CD4-positive, alpha-beta T cell treated with Interleukin-15 for 4 hours (primary cell): ENCODE measurements around the gene ZNF511.

Source experiments
- DNase-seq: peaks from one replicate; pipeline ENCODE4 v3.0.0-alpha.2; 2020; ENCODE audit warnings: low spot score

ZNF511 gene

DNA sequence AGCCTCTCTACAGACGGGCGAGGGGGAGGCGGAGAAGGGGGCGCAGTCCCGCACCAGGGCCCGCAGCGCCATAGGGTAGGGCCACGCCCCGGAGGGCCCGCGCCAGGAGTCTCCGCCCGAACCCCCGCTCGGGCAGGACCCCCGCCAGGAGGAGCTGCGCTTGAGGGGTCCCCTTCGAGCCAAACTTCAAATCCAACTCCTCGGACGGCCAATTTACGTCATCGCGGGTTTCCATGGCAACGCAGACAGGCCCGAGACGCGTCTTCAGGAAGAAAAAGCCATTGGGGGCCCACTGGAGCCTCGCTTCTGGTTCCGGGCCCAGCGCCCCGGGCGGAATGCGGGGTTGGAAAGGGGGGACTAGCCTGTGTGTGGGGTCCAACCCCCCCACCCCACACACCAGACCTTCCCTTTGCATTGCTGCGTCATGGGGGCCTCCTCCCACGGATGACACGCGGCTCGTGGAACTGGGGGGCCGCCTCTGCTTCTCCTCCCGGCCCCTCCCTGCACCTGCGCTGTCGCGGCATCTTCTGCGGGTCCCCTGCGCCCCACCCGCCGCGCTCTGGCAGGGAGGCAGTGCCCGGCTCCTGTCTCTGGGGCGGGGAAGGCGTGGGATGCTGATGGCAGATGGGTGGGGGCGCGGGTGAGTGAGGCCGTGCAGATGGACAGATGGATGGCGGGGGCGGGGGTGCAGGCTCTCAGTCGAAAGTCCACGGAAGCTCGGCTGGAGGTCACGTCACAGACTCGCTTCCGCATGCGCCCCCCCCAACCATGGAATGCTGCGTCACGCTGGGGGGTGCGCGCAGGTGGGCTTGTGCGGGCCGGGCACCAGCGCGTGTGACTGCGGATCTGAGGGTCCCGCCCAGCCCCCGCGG, 26.8 kb downstream of the ZNF511 start:
- peak; percentile 72 for DNase-seq

DNA sequence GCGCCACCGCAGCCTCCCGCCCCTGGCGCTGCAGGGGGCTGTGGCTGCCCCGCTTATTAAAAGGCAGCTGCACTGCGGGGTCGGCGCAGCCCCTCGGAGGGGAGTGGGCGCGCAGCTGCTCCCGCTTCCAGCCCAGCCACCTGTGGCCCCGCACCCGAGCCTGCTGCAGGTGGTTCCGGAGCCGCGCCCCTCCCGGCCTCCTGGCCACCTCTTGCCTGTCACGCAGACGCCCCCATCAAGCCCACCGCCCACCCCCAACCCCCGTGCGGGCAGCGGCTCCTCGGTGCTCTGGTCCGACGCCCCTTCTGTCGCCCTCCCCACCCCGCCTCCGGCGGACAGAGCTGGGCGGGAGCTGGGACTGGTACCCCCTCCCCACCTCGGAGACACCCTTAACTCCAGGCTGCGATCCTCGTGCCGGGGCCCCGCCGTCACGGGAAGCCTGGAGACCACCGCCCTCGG, 27.4 kb downstream of the ZNF511 start:
- DNase-seq, result no peak

GRCh38 chr10:133336577-133337369, 28.1 kb downstream of the ZNF511 start, which contains the start of gene CALY:
Gene CALY (minus strand): TSS chr10:133336896. CDS start chr10:133328989, 7,907 bp downstream.
- peak; percentile 82 for DNase-seq

DNA sequence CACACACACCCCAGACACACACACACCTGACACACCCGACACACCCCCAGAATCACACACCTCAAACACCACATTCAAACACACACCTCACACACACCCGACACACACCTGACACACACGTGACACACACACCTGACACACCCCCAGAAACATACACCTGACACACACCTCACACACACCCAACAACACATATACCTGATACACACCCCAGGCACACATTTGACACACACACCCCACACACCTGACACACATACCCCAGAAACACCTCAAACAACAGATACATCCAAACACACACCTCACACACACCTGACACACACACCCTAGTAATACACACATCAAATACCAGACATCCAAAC, 28.6 kb downstream of the ZNF511 start:
- DNase-seq, result no peak

DNA sequence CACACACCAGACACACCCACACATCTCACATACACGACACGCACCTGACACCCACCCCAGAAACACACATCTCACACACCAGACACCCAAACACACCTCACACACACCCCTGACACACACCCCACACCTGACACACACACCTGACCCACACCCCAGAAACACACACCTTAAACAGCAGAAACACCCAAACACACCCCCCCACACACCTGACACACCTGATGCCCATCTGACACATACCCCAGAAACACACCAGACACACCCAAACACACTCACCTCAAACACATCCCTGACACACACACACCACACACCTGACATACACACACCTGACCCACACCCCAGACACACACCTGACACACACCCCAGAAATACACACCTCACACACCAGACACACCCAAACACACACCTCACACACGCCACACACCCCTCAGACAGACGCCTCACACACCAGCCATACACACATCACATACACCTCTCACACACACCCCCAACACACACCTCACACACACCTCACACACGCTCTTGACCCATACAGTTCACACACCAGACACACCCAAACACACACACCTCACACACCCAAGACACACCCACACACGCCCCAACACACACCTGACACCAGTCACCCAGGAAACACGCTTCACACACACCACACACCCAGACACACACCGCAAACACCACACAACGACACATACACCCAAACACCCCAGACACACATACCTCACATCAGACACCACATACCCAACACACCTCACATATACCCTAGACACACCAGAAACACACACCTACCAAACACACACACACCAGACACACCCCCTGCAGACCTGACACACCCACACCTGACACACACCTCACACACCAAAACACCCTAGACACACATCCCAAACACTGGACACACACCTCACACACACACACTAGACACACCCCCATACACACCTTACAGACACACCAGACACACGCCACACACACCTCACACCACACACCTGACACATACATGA, 29.7 kb downstream of the ZNF511 start:
- no peak for DNase-seq

DNA sequence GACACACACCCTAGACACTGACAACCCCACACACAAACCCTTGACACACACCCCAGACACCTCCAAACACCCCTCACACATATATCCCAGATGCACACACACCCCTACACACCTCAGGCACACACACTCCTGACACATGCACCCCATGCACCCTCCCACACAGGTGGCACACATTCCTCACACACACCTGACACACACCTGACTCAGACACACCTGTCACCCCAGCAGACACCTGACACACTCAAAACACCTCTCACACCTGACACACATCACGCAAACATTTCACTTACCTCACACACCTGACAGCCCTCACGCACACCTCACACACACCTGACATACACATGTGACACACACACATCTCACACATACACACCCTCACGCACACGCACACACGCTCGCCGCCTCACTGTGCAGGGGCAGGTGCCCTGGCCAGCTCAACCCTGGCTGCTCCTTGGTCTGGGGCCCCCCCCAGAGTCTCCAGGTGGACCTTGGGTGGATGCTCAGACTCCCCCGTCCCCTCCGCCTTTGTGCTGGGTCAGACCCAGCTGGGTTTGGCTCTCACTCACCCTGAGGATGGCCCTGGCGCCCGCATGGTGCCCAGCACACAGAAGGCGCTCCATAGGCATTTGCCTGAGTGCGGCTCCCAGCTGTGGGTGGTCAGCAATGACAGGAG, 31.1 kb downstream of the ZNF511 start:
- DNase-seq, result no peak

- DNase-seq, result no peak
These were observed 33.3 kb downstream of the ZNF511 start for GRCh38 chr10:133341983-133342382.

DNA sequence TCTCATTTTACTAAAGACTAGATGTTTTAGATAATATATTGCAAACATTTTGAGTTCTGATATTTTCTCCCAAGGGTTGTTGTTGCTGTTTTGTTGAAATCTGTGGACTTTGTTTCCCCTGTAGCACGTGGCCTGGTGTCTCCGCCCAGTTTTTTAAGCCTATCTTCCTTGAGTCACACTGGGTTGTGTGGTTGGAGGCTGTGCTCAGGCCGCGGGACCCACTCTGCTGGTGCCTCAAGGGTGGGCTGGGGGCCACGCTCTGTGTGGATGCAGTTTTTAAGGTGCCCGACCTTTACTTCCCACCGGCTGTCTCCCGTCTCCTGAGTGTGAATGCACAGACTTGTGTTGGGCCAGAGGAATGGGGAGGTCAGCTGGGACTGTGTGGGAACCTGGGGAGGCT, 34.2 kb downstream of the ZNF511 start:
- DNase-seq, result no peak

DNA sequence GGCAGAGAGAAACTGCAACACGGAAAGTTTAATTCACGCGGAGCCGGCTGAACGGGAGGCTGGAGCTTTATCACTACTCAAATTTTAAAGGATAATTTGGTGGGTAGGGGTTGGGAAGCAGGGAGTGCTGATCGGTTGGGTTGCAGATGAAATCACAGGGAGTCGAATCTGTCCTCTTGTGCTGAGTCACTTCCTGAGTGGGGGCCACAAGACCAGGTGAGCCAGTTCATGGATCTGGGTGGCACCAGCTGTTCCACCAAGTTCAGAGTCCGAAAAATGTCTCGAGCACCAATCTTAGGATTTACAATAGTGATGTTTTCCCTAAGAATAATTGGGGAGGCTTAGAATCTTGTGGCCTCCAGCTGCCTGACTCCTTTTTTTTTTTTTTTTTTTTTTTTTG, 34.8 kb downstream of the ZNF511 start:
- no peak for DNase-seq

DNA sequence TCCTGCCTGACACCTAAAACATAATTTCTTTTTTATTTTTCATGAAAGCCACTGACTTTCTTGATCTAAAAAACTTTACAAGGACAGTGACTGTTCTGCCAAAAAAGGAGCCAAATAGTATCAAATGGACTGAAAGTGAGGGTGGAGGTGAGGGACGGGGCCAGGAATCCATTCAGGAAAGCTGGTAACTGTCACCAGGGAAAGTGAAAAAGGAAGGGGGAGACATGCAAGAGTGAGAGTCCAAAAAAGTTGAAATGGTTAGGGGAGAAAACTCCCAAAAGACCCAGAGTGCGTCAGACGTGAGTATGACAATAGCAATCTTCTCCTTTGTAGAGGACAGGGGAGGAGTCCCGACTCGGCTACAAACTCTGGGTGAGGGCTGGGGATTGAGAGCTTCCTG, 35.5 kb downstream of the ZNF511 start:
- no peak for DNase-seq

DNA sequence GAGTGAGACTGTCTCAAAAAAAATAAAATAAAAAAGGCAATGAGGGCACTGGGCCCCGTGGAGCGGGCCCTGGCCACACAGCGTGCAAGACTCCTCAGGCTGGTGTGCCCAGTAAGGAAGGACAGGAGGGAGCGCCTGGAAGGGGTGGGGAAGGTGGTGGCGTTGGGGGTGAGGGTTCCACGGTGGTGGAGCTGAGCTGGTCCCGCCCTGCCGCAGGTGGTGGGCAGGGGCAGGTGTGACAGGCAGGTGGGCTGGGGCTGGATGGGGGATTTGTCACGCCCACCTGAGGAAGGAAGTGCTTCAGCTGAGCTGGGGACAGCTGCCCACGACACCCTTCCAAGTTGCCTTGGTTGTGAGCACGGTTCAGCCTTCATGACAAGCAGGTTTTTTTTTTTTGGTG, 37.7 kb downstream of the ZNF511 start:
- DNase-seq, result no peak

DNA sequence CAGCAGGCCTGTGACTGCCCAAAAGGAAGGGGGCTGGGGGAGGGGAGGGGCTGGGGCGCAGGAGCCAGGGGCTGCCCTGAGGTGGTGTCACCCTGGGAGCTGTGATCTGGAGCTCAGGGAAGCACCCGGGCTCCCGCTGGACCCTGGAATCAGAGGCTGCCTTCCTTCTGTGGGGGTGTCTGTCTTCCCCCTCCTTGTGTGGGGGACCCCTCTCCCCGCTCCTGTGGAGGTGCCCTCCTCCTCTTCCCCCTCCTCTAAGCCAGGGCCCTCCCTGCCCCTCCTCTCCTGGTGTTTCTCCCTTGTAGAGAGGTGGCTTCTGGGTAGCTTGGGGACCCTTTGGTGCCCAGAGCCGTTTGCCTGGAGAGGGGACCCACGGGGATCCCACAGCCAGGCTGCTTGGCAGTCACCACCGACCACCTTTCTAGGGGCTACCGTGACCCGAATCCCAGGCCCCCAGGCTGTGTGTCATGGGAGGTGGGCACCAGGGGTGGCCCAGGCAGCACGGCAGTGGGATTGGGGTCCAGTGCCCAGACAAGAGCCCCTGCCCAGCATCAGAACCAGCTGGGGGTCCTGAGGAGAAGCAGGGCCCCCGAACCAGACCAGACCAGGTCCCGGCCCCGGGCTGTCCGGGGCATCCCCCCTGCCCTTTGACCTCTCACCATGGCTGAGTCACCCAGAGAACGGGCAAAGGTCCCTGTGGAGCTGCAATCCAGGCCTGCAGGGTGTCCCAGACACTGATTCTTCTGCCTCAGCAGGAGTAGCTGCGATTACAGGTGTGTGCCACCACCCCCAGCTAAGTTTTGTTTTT, 39.2 kb downstream of the ZNF511 start:
- DNase-seq, result no peak

DNA sequence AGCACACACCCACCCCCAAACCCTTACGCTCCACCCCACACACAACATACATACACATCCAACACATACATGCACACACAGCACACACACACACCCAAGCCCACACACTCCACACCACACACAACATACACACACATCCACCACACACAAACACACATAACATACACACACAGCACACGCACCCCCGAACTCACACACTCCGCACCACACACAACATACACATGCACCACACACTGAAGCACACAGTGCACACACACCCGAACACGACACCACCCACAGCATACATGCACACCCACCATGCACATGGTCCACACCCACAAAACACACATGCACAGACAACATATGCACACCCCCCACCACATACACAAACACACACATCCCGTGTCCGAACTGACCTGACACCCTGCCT, 40.5 kb downstream of the ZNF511 start:
- no peak for DNase-seq

DNA sequence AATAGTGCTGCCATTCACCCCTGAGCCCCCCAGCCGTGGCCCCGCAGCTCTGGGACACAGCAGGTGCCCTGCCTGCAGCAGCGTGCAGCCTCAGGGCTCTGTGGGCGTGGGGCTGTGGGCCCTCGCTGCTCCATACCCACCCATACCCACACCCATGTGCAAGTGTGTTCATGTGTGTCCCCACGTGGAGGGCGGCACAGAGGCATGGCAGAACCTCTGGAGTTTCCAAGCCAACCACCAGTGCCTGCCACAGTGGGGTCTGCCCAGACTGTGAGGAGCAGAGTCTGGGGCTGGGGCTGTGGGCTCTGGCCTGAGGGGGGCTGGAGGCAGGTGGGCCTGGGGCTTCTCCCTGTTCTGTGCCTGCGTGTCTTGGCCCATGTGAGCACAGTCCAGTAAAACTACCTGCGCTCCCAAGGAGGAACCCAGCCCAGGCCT, 40.9 kb downstream of the ZNF511 start:
- DNase-seq, result no peak

GRCh38 chr10:133350283-133350949, 41.7 kb downstream of the ZNF511 start:
- no peak for DNase-seq

GRCh38 chr10:133350950-133351329, 42.2 kb downstream of the ZNF511 start:
- no peak for DNase-seq

DNA sequence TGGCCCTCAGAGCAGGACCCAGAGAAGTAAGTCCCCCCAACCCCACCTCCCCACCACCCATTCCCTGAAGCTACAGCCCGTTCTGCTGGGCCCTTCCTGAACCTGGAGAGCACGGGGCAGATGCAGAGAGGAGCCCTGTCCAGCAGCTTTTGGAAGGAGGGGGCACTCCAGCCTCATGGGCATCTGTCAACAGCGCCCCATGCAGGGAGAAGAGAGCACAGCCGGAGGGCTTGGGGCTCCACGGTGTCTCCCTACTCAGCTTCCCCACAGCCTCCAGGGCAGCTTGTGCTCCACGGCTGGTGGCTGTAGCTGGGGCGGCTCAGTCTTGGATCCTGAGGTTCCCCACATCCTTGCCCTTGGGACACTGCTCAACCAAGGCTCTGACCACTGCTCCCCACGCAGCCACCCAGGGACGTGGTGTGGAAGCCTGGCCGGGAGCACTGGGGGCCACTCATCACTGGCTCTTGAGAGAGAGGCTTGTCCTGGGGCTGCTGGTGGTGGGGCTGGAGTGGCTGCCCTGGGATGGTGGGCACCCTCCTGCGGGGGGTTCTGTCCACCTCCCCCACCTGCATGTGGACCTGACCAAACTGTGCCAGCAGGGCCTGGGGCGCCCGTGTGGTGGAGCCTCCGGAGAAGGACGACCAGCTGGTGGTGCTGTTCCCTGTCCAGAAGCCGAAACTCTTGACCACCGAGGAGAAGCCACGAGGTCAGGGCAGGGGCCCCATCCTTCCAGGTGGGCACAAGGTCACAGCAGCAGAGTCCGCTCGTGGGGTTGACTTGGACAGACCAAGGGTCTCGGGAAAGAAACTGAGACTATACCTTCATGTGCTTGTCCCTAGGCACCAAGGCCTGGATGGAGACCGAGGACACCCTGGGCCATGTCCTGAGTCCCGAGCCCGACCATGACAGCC, 42.9 kb downstream of the ZNF511 start:
- no peak for DNase-seq

- no peak for DNase-seq
These were observed 44.7 kb downstream of the ZNF511 start for GRCh38 chr10:133353202-133353959.
